Endothelial cell (in vitro differentiated cells): Measurements from ENCODE around the gene TSPAN15. TPM values are rescaled to one million over a fixed set of nuclear protein-coding genes. Genes with fewer than 3 reads are reported as not detected.
A peak's percentile ranks its signal among the peaks of the same experiment; 100 is the strongest.
"Not testable (repeated sequence)": the region's sequence is repeated elsewhere in the genome, so short reads cannot be mapped to it uniquely, and the experiment has no call there.

ENCODE experiments used
- DNase-seq: peaks from one replicate; pipeline ENCODE4 v3.0.0; 2021; ENCODE audit warnings: low spot score
- H3K27ac Mint-ChIP-seq: one replicate; pipeline ENCODE4 v1.8.0; 2021; ENCODE audit warnings: mixed read lengths, inconsistent platforms; ENCODE audit not compliant: unreplicated experiment
- H3K27me3 Mint-ChIP-seq: one replicate; pipeline ENCODE4 v1.8.0; 2021; ENCODE audit warnings: mild to moderate bottlenecking, moderate library complexity, mixed read lengths, inconsistent platforms; ENCODE audit not compliant: unreplicated experiment
- H3K36me3 Mint-ChIP-seq: one replicate; pipeline ENCODE4 v1.8.0; 2021; ENCODE audit warnings: mild to moderate bottlenecking, low read depth, mixed read lengths, inconsistent platforms; ENCODE audit not compliant: unreplicated experiment
- H3K4me1 Mint-ChIP-seq: one replicate; pipeline ENCODE4 v1.8.0; 2021; ENCODE audit warnings: mild to moderate bottlenecking, mixed read lengths, inconsistent platforms; ENCODE audit not compliant: unreplicated experiment
- H3K4me3 Mint-ChIP-seq: one replicate; pipeline ENCODE4 v1.8.0; 2021; ENCODE audit warnings: mild to moderate bottlenecking, mixed read lengths, inconsistent platforms; ENCODE audit not compliant: unreplicated experiment
- H3K9me3 Mint-ChIP-seq: one replicate; pipeline ENCODE4 v1.8.0; 2021; ENCODE audit warnings: mixed read lengths, inconsistent platforms; ENCODE audit not compliant: unreplicated experiment
- total RNA-seq: library from RNA; stranded (reverse); fragmentation: NEBNext Ultra II Directional; extraction: Animal tissue kit (Norgen Biotek cat#: 25700); gene quantifications from one replicate; pipeline ENCODE4 v1.2.1, GENCODE V29; 2021; ENCODE audit not compliant: unreplicated experiment
- TF ChIP-seq, protein P1 (sequence below): fragments of 200-600 bp; sonication (generic); IDR thresholded peaks from one replicate; pipeline ENCODE4 v1.5.0; 2021; ENCODE audit warnings: antibody characterized with exemption; ENCODE audit not compliant: unreplicated experiment

TSPAN15 gene
- total RNA-seq, 1 donor from 2014 or later, result 195 TPM

DNA sequence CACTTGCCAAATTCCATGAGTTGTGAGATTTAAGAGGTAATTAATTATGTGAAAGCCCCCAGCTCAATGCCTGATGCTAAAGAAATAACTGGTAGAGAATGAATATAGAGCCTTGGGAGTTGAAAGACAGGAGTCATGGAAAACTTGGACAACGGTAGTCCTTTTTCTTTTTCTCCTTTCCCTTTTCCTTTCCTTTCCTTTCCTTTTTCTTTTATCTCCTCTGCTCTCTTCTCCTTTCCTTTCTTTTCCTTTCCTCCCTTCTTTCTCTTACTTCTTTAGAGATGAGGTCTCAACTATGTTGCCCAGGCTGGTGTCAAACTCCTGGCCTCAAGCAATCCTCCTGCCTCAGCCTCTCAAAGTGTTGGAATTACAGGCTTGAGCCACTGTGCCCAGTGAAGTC lies 7.9 kb upstream of the TSPAN15 start:
- no peak for DNase-seq
- no peaks in the 10 kb centered on the region for H3K9me3 Mint-ChIP-seq
- no peaks in the 10 kb centered on the region for H3K36me3 Mint-ChIP-seq
- TF ChIP-seq, protein P1, sequence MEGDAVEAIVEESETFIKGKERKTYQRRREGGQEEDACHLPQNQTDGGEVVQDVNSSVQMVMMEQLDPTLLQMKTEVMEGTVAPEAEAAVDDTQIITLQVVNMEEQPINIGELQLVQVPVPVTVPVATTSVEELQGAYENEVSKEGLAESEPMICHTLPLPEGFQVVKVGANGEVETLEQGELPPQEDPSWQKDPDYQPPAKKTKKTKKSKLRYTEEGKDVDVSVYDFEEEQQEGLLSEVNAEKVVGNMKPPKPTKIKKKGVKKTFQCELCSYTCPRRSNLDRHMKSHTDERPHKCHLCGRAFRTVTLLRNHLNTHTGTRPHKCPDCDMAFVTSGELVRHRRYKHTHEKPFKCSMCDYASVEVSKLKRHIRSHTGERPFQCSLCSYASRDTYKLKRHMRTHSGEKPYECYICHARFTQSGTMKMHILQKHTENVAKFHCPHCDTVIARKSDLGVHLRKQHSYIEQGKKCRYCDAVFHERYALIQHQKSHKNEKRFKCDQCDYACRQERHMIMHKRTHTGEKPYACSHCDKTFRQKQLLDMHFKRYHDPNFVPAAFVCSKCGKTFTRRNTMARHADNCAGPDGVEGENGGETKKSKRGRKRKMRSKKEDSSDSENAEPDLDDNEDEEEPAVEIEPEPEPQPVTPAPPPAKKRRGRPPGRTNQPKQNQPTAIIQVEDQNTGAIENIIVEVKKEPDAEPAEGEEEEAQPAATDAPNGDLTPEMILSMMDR, result no peak
- H3K4me1 Mint-ChIP-seq, result peaks cover 47% of the 10 kb centered on the region
- H3K27me3 Mint-ChIP-seq, result peaks cover 2% of the 10 kb centered on the region
- H3K27ac Mint-ChIP-seq, result peak overlapping the region; percentile 38
- no peak overlapping the region for H3K4me3 Mint-ChIP-seq

DNA sequence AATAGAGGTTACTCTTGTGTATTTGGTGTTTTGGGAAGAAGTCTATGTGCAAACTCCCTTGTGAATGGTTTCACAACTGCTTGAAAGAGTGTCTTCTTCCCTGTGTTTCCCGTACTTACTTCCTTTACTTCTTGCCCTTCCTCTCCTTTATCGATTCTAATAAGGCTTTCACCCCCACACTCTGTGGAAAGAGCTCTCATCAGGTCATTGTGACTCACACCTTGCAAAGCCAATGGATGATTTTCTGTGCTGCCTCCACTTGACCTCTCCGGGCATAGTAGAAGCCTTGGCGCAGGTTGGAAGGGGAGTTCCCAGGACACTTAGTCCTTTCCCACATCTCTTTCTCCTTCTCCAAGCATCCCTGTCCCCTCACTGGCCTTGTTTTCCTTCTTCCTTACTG lies 6.2 kb upstream of the TSPAN15 start:
- Mint-ChIP-seq H3K4me3 (no peak overlapping the region), H3K27ac (no peak overlapping the region), H3K4me1 (peaks cover 48% of the 10 kb centered on the region), H3K27me3 (peaks cover 5% of the 10 kb centered on the region), H3K36me3 (no peaks in the 10 kb centered on the region), H3K9me3 (no peaks in the 10 kb centered on the region)
- TF ChIP-seq, protein P1, result no peak
- DNase-seq, result no peak

DNA sequence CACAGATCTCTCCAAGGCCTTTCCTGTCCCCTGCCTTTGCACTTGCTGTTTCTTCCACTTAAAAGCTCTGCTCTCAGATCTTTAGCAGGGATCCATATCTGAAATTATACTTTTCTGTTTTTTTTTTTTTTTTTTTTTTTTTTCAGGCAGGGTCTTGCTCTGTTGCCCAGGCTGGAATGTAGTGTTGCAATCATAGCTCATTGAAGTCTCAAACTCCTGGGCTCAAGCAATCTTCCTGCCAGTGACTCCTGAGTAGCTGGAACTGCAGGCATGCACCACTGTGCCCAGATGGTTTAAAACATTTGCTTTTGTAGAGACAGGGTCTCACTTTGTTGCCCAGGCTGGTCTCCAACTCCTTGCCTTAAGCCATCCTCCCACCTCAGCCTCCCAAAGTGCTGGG lies 5.0 kb upstream of the TSPAN15 start:
- H3K36me3 Mint-ChIP-seq, result no peaks in the 10 kb centered on the region
- H3K27ac Mint-ChIP-seq, result no peak overlapping the region
- no peak for DNase-seq
- no peaks in the 10 kb centered on the region for H3K9me3 Mint-ChIP-seq
- H3K27me3 Mint-ChIP-seq, result peaks cover 5% of the 10 kb centered on the region
- TF ChIP-seq, protein P1, result no peak
- no peak overlapping the region for H3K4me3 Mint-ChIP-seq
- H3K4me1 Mint-ChIP-seq, result peaks cover 44% of the 10 kb centered on the region

DNA sequence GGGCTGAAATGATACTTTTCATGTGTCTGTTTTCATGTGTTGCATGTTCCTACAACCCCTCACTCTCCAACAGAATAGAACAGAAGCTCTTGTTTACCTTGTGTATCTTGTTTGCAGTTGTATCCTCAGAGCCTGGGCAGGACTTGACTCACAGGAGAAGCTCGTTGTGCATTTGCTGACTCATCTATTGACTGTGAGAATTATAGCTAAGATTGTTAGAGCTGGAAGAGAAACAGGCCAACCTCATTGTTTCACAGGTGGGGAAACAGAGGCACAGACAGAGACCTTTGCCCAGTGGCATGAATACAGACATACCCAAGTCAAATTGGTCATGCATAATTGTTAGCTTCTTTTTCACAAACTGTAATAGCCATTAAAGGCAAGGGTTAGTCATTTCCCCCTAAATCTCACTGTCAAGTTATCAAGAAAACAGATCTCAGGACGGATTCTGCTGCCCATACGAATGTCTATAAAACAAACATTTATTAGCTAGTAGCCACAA lies 4.6 kb upstream of the TSPAN15 start:
- H3K27ac Mint-ChIP-seq, result no peak overlapping the region
- H3K4me3 Mint-ChIP-seq, result no peak overlapping the region
- no peaks in the 10 kb centered on the region for H3K9me3 Mint-ChIP-seq
- H3K36me3 Mint-ChIP-seq, result no peaks in the 10 kb centered on the region
- TF ChIP-seq, protein P1, result no peak
- H3K4me1 Mint-ChIP-seq, result peaks cover 44% of the 10 kb centered on the region
- H3K27me3 Mint-ChIP-seq, result peaks cover 5% of the 10 kb centered on the region
- DNase-seq, result no peak

DNA sequence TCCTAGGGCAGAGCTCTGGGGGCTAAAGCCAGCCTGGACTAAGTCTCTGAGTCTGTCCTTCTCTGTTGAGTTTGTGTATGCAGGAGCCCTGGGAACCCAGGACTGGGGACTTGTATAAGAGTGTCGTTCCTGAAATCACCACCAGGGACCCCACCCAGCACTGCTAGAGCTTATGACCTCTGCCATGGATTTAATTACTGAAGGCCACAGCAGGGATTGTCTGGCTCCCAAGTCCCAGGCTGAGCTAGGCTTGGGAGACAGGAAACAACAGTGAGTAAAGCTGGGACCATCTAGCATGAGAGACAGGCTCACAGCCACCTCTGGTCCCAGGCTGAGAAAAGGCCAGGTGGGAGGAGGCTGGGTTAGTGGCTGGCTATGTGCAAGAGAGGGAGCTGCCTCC lies 1.4 kb upstream of the TSPAN15 start:
- no peak overlapping the region for H3K4me3 Mint-ChIP-seq
- H3K36me3 Mint-ChIP-seq, result peaks cover 5% of the 10 kb centered on the region
- TF ChIP-seq, protein P1, result peak; percentile 81
- peaks cover 3% of the 10 kb centered on the region for H3K27me3 Mint-ChIP-seq
- H3K27ac Mint-ChIP-seq, result peak overlapping the region; percentile 90
- H3K4me1 Mint-ChIP-seq, result peaks cover 46% of the 10 kb centered on the region
- DNase-seq, result peak; percentile 66
- H3K9me3 Mint-ChIP-seq, result no peaks in the 10 kb centered on the region

DNA sequence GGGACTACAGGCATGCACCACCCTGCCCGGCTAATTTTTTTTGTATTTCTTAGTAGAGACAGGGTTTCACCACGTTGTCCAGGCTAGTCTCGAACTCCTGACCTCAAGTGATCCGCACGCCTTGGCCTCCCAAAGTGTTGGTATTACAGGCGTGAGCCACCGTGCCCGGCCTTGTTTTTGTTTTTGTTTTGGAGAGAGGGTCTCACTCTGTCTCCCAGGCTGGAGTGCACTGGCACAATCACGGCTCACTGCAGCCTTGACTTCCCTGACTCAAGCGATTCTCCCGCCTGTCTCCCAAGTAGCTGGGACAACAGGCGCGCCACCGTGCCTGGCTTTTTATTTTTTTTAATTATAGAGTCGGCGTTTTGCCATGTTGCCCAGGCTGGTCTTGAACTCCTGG lies 870 bp upstream of the TSPAN15 start:
- Mint-ChIP-seq H3K4me1 (peaks cover 43% of the 10 kb centered on the region), H3K27ac (peak overlapping the region; percentile 48), H3K4me3 (peak overlapping the region; percentile 87)
- not testable (repeated sequence) for H3K9me3 Mint-ChIP-seq, H3K27me3 Mint-ChIP-seq, H3K36me3 Mint-ChIP-seq, DNase-seq
